HK-2 (cell line): ENCODE measurements around the gene ZNF608.

Experiments
- DNase-seq: peaks from one replicate; pipeline ENCODE4 v3.0.0-alpha.2; 2018; ENCODE audit not compliant: unreplicated experiment

The ZNF608 gene

GRCh38 chr5:124745928-124746915 is at the start of gene ZNF608:
Gene ZNF608 (minus strand): TSS chr5:124746639. CDS start chr5:124744989, 1,650 bp downstream.
- peak; percentile 44 for DNase-seq

GRCh38 chr5:124795829-124796228 is 49.4 kb upstream of the ZNF608 start:
- no peak for DNase-seq

- DNase-seq, result no peak
Observed at GRCh38 chr5:124790895-124791732, 44.7 kb upstream of the ZNF608 start.

GRCh38 chr5:124790301-124790894 is 44.0 kb upstream of the ZNF608 start:
- no peak for DNase-seq

- DNase-seq, result no peak
Observed at GRCh38 chr5:124789104-124789605, 42.7 kb upstream of the ZNF608 start.

- no peak for DNase-seq
Observed at GRCh38 chr5:124783794-124784193, 37.4 kb upstream of the ZNF608 start.

GRCh38 chr5:124783285-124783684 is 36.8 kb upstream of the ZNF608 start:
- no peak for DNase-seq

GRCh38 chr5:124782262-124782661 is 35.8 kb upstream of the ZNF608 start:
- no peak for DNase-seq

GRCh38 chr5:124780011-124780410 is 33.6 kb upstream of the ZNF608 start:
- no peak for DNase-seq

GRCh38 chr5:124773315-124774311 is 27.2 kb upstream of the ZNF608 start:
- DNase-seq, result no peak

- no peak for DNase-seq
Observed at GRCh38 chr5:124772457-124773200, 26.2 kb upstream of the ZNF608 start.

GRCh38 chr5:124771761-124772160 is 25.3 kb upstream of the ZNF608 start:
- DNase-seq, result no peak

- no peak for DNase-seq
Observed at GRCh38 chr5:124764992-124765611, 18.7 kb upstream of the ZNF608 start.

GRCh38 chr5:124764585-124764984 is 18.1 kb upstream of the ZNF608 start:
- no peak for DNase-seq

GRCh38 chr5:124761010-124761409 is 14.6 kb upstream of the ZNF608 start:
- no peak for DNase-seq

- no peak for DNase-seq
Observed at GRCh38 chr5:124760608-124761007, 14.2 kb upstream of the ZNF608 start.

GRCh38 chr5:124755565-124755964 is 9.1 kb upstream of the ZNF608 start:
- DNase-seq, result no peak

- DNase-seq, result no peak
Observed at GRCh38 chr5:124755041-124755440, 8.6 kb upstream of the ZNF608 start.

- DNase-seq, result no peak
Observed at GRCh38 chr5:124754206-124754927, 7.9 kb upstream of the ZNF608 start.
